T-cell (primary cell): ENCODE results near the gene TENM3. TPM values are rescaled to one million over a fixed set of nuclear protein-coding genes. Genes with fewer than 3 reads are reported as not detected.

Source experiments
- ATAC-seq, 4 experiments: fragments of 200-7000 bp in 3 of 4; fragments of 150-1000 bp in 1 of 4; cut with Tn5 transposase; replicated peaks in 1 of 4; 1 replicate in 3 of 4; 2 replicates in 1 of 4; pipeline ENCODE4 v1.10.0; 2021; ENCODE audit warnings: moderate library complexity in 3 of 4, mild to moderate bottlenecking in 2 of 4, moderate number of reproducible peaks in 1 of 4
- CTCF ChIA-PET, 2 donors: fragments of 300-600 bp; sonication (Branson Sonifier 250); formaldehyde crosslinking; loops; one replicate each; lab custom pipeline; 2022; ENCODE audit warnings: antibody characterized with exemption in 2 of 2; lab: Charles Lee
- POLR2A ChIA-PET, 2 donors: fragments of 300-600 bp; sonication (Branson Sonifier 250); formaldehyde crosslinking; loops; one replicate each; lab custom pipeline; 2022; ENCODE audit warnings: antibody characterized with exemption in 2 of 2; lab: Charles Lee
- DNase-seq, 35 experiments: peaks; one replicate each; pipeline versions ENCODE4 v3.0.0 to v3.0.0-alpha.2; 2013 to 2023
- H3K27ac ChIP-seq: one replicate; pipeline ENCODE4 v1.5.1; 2013; ENCODE audit warnings: low read length
- H3K27me3 ChIP-seq, 2 experiments: replicated peaks in 1 of 2; 1 replicate in 1 of 2; 2 replicates in 1 of 2; pipeline versions ENCODE4 v1.6.1 to v1.7.0; 2013; ENCODE audit warnings: low read length in 1 of 2, mixed read lengths in 1 of 2; ENCODE audit not compliant: control insufficient read depth in 2 of 2, insufficient read depth in 2 of 2; ENCODE audit errors: extremely low read depth in 1 of 2
- H3K36me3 ChIP-seq, 2 donors: 1 replicate in 1 of 2; 2 replicates in 1 of 2; pipeline versions ENCODE4 v1.6.1 to v1.7.0; 2013; ENCODE audit warnings: low read length in 1 of 2; ENCODE audit not compliant: control insufficient read depth in 2 of 2, insufficient read depth in 1 of 2; ENCODE audit errors: extremely low read depth in 1 of 2
- H3K4me1 ChIP-seq, 2 experiments: 1 replicate in 1 of 2; 2 replicates in 1 of 2; pipeline versions ENCODE4 v1.6.1 to v1.7.0; 2013; ENCODE audit warnings: low read length in 2 of 2, mixed read lengths in 1 of 2; ENCODE audit not compliant: insufficient read depth in 2 of 2, control insufficient read depth in 1 of 2; ENCODE audit errors: extremely low read depth in 1 of 2
- H3K4me3 ChIP-seq, 2 donors: 1 replicate in 1 of 2; 2 replicates in 1 of 2; pipeline versions ENCODE4 v1.5.1 to v1.7.0; 2013; ENCODE audit warnings: mild to moderate bottlenecking in 2 of 2, low read length in 1 of 2, moderate library complexity in 1 of 2; ENCODE audit not compliant: control insufficient read depth in 1 of 2; ENCODE audit errors: extremely low read depth in 1 of 2
- H3K9me3 ChIP-seq: 2 replicates; pipeline ENCODE4 v1.7.0; 2013
- H3K27ac Mint-ChIP-seq, 2 donors: one replicate each; pipeline ENCODE4 v1.8.0; 2020 to 2021; ENCODE audit warnings: mild to moderate bottlenecking in 2 of 2, mixed read lengths in 2 of 2
- H3K27me3 Mint-ChIP-seq, 2 donors: one replicate each; pipeline ENCODE4 v1.8.0; 2021 to 2022; ENCODE audit warnings: mixed read lengths in 2 of 2
- H3K36me3 Mint-ChIP-seq: one replicate; pipeline ENCODE4 v1.8.0; 2021; ENCODE audit warnings: mixed read lengths
- H3K4me1 Mint-ChIP-seq, 3 donors: one replicate each; pipeline ENCODE4 v1.8.0; 2020 to 2022; ENCODE audit warnings: mixed read lengths in 3 of 3, mild to moderate bottlenecking in 1 of 3
- H3K4me3 Mint-ChIP-seq, 3 donors: one replicate each; pipeline ENCODE4 v1.8.0; 2020 to 2022; ENCODE audit warnings: mild to moderate bottlenecking in 3 of 3, mixed read lengths in 3 of 3, moderate library complexity in 3 of 3
- H3K9me3 Mint-ChIP-seq, 3 donors: one replicate each; pipeline ENCODE4 v1.8.0; 2020 to 2022; ENCODE audit warnings: mixed read lengths in 3 of 3
- WGBS: methylation state at CpG from one replicate; pipeline ENCODE4 v1.1.5; 2013; ENCODE audit warnings: missing lambda C conversion rate; ENCODE audit not compliant: insufficient coverage; 5-methylcytosine and 5-hydroxymethylcytosine counted together
- total RNA-seq, 35 experiments: library from RNA in 6 of 35; stranded (reverse) in 6 of 35; fragments of 120-200 nt in 1 of 35; gene quantifications; one replicate each; pipeline versions ENCODE4 v1.2.1 to v1.2.4 and lab custom pipeline; 2013 to 2026

TENM3 gene
- total RNA-seq, 5 donors from 2014 or later (not counting 1 experiment from before 2014, with no cell fraction given): 0.03 to 0.44 (median 0.16) TPM; not detected in 2

GRCh38 chr4:182748949-182749348 lies 505.7 kb downstream of the TENM3 start:
- Histone ChIP-seq H3K27me3 (no peaks in the 10 kb centered on the region), H3K36me3 (no peaks in the 10 kb centered on the region), H3K9me3 (no peaks in the 10 kb centered on the region), H3K4me1 (no peaks in the 10 kb centered on the region), H3K27ac (no peak overlapping the region), H3K4me3 (no peak overlapping the region)
- Mint-ChIP-seq H3K27ac (no peak overlapping the region), H3K36me3 (no peaks in the 10 kb centered on the region), H3K9me3 (peaks cover 0 to 6% (median 5%) of the 10 kb centered on the region in 3 donors), H3K4me1 (no peaks in the 10 kb centered on the region), H3K4me3 (no peak overlapping the region), H3K27me3 (peaks cover 1 to 4% of the 10 kb centered on the region in 2 donors)
- WGBS: no CpG with 5 or more reads among the region's 2 CpGs
- DNase-seq: no peak
- POLR2A ChIA-PET: interaction anchor here in 1 of 2 donors (0.5 kb wide), 1 partner anchor 205 kb away, joined by 7 read pairs; no protein-coding TSS in a partner anchor
- CTCF ChIA-PET: no interaction called here
- no peak for ATAC-seq

GRCh38 chr4:182749667-182750167 lies 506.5 kb downstream of the TENM3 start:
- no peak overlapping the region for H3K4me3 Mint-ChIP-seq
- no peak overlapping the region for H3K4me3 ChIP-seq
- H3K4me1 ChIP-seq: no peaks in the 10 kb centered on the region
- H3K36me3 Mint-ChIP-seq: no peaks in the 10 kb centered on the region
- CTCF ChIA-PET: no interaction called here
- H3K9me3 Mint-ChIP-seq: peaks cover 0 to 6% (median 5%) of the 10 kb centered on the region in 3 donors
- no peak for ATAC-seq
- no peaks in the 10 kb centered on the region for H3K36me3 ChIP-seq
- no peaks in the 10 kb centered on the region for H3K27me3 ChIP-seq
- no peaks in the 10 kb centered on the region for H3K9me3 ChIP-seq
- H3K27ac Mint-ChIP-seq: no peak overlapping the region
- WGBS: 80% methylated on average over 1 of the region's 1 CpG
- peaks cover 2 to 4% of the 10 kb centered on the region in 2 donors for H3K27me3 Mint-ChIP-seq
- no peak overlapping the region for H3K27ac ChIP-seq
- no peaks in the 10 kb centered on the region for H3K4me1 Mint-ChIP-seq
- POLR2A ChIA-PET: no interaction called here
- no peak for DNase-seq

GRCh38 chr4:182752158-182752910 lies 509.1 kb downstream of the TENM3 start:
- ChIA-PET POLR2A (no interaction called here), CTCF (interaction anchor here in 1 of 2 donors (0.7 kb wide), 2 partner anchors 820 to 1013 kb away, joined by 3 to 4 read pairs; no protein-coding TSS in a partner anchor)
- 83% methylated on average over 1 of the region's 2 CpGs for WGBS
- no peak overlapping the region for H3K4me3 ChIP-seq
- Mint-ChIP-seq H3K9me3 (no peaks in the 10 kb centered on the region), H3K4me3 (no peak overlapping the region), H3K4me1 (no peaks in the 10 kb centered on the region), H3K27ac (no peak overlapping the region), H3K27me3 (peaks cover 4 to 6% of the 10 kb centered on the region in 2 donors), H3K36me3 (no peaks in the 10 kb centered on the region)
- no peak for DNase-seq
- no peaks in the 10 kb centered on the region for H3K9me3 ChIP-seq
- H3K36me3 ChIP-seq: no peaks in the 10 kb centered on the region
- H3K4me1 ChIP-seq: no peaks in the 10 kb centered on the region
- H3K27ac ChIP-seq: no peak overlapping the region
- ATAC-seq: no peak
- no peaks in the 10 kb centered on the region for H3K27me3 ChIP-seq

DNA sequence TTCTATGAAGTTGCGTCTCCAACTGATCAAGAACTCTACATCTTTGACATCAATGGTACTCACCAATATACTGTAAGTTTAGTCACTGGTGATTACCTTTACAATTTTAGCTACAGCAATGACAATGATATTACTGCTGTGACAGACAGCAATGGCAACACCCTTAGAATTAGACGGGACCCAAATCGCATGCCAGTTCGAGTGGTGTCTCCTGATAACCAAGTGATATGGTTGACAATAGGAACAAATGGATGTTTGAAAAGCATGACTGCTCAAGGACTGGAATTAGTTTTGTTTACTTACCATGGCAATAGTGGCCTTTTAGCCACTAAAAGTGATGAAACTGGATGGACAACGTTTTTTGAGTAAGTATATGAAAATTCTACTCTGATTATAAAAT lies 511.7 kb downstream of the TENM3 start:
- WGBS: 93% methylated on average over 3 of the region's 5 CpGs
- Mint-ChIP-seq H3K36me3 (no peaks in the 10 kb centered on the region), H3K9me3 (no peaks in the 10 kb centered on the region), H3K4me1 (no peaks in the 10 kb centered on the region), H3K27ac (no peak overlapping the region), H3K4me3 (no peak overlapping the region), H3K27me3 (peaks cover 7 to 11% of the 10 kb centered on the region in 2 donors)
- Histone ChIP-seq H3K4me1 (no peaks in the 10 kb centered on the region), H3K27ac (no peak overlapping the region), H3K27me3 (no peaks in the 10 kb centered on the region), H3K36me3 (no peaks in the 10 kb centered on the region), H3K4me3 (no peak overlapping the region), H3K9me3 (no peaks in the 10 kb centered on the region)
- ChIA-PET CTCF (no interaction called here), POLR2A (no interaction called here)
- ATAC-seq (no peak), DNase-seq (no peak)

GRCh38 chr4:182756161-182756690 lies 513.0 kb downstream of the TENM3 start:
- 67% methylated on average over 2 of the region's 6 CpGs for WGBS
- H3K36me3 ChIP-seq: no peaks in the 10 kb centered on the region
- Mint-ChIP-seq H3K36me3 (no peaks in the 10 kb centered on the region), H3K4me1 (no peaks in the 10 kb centered on the region), H3K9me3 (no peaks in the 10 kb centered on the region), H3K27ac (no peak overlapping the region), H3K27me3 (peaks cover 7 to 13% of the 10 kb centered on the region in 2 donors), H3K4me3 (no peak overlapping the region)
- POLR2A ChIA-PET: no interaction called here
- no peaks in the 10 kb centered on the region for H3K9me3 ChIP-seq
- no peak overlapping the region for H3K4me3 ChIP-seq
- H3K27ac ChIP-seq: no peak overlapping the region
- ATAC-seq (no peak), DNase-seq (no peak)
- CTCF ChIA-PET: no interaction called here
- no peaks in the 10 kb centered on the region for H3K4me1 ChIP-seq
- no peaks in the 10 kb centered on the region for H3K27me3 ChIP-seq

DNA sequence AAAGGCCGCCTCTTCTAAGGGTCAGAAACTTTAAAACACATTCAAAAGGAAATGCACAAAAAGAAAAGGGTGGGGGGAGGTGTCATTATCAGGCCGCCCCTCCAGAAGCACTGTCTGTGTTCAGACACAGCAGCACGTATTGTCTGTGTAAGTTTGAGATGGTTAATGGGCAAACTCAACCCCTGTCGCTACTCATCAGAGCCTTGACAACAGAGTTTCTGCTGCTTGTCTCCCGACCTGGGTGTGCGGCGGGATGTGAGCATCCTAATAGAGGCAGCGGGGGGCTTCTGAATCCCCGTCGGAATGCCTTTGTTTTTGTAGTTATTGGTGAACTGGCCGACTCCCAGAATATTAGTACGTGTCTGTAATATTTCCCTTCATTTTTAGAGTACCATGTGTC lies 515.1 kb downstream of the TENM3 start:
- Histone ChIP-seq H3K27me3 (no peaks in the 10 kb centered on the region), H3K4me1 (no peaks in the 10 kb centered on the region), H3K9me3 (no peaks in the 10 kb centered on the region), H3K36me3 (no peaks in the 10 kb centered on the region), H3K4me3 (no peak overlapping the region), H3K27ac (no peak overlapping the region)
- H3K4me1 Mint-ChIP-seq: no peaks in the 10 kb centered on the region
- H3K27ac Mint-ChIP-seq: no peak overlapping the region
- POLR2A ChIA-PET: no interaction called here
- no peaks in the 10 kb centered on the region for H3K36me3 Mint-ChIP-seq
- H3K9me3 Mint-ChIP-seq: no peaks in the 10 kb centered on the region
- CTCF ChIA-PET: no interaction called here
- WGBS: 84% methylated on average over 7 of the region's 12 CpGs
- DNase-seq (no peak), ATAC-seq (no peak)
- H3K27me3 Mint-ChIP-seq: peaks cover 8 to 16% of the 10 kb centered on the region in 2 donors
- no peak overlapping the region for H3K4me3 Mint-ChIP-seq
